ENCODE results near the gene NOL4L.

- TF ChIP-seq CTCF (IDR thresholded peaks at IDR 0.05) (no peak), EP300 (IDR thresholded peaks at IDR 0.05) (no peak), POLR2AphosphoS5 (IDR thresholded peaks at IDR 0.05) (no peak), POLR2A (IDR thresholded peaks at IDR 0.05) (no peak)
Observed at GRCh38 chr20:32527052-32527446, 58.1 kb downstream of the NOL4L start.
